Endothelial cell of umbilical vein (primary cell): ENCODE data around the gene COQ9. TPM values are rescaled to one million over a fixed set of nuclear protein-coding genes. Genes with fewer than 3 reads are reported as not detected.

Experiments used
- BruUV-seq: library from RNA; stranded (reverse); fragments of 400-500 nt; replicated peaks from 2 replicates; lab custom pipeline; 2021; lab: Mats Ljungman, UMichigan
- CTCF ChIA-PET: fragments of 300-600, 350-600 bp; sonication (Branson Sonifier 250); formaldehyde crosslinking; loops from one replicate; lab custom pipeline; 2021; ENCODE audit warnings: antibody characterized with exemption, inconsistent platforms; lab: Charles Lee
- POLR2A ChIA-PET: fragments of 300-600, 350-600 bp; sonication (Branson Sonifier 250); formaldehyde crosslinking; loops from one replicate; lab custom pipeline; 2021; ENCODE audit warnings: antibody characterized with exemption, inconsistent platforms; lab: Charles Lee
- DNase-seq: peaks from one replicate; pipeline ENCODE4 v3.0.0-alpha.2; 2011; ENCODE audit warnings: low read depth, low spot score
- FAIRE-seq: peaks from 2 replicates; lab custom pipeline; 2011; peaks lifted over from hg19 to GRCh38; lab: Jason Lieb, UNC
- H2AFZ ChIP-seq: 2 replicates; pipeline ENCODE4 v1.6.0; 2012; ENCODE audit warnings: low read depth, low read length, control low read depth, inconsistent platforms
- H3K27ac ChIP-seq: 2 replicates; pipeline ENCODE4 v1.5.1; 2011; ENCODE audit warnings: low read depth, mild to moderate bottlenecking, control low read depth, low read length, moderate library complexity; ENCODE audit not compliant: insufficient read depth
- H3K27me3 ChIP-seq, 2 experiments: 2 replicates each; pipeline versions ENCODE4 v1.6.0 to v1.6.1; 2011; ENCODE audit warnings: low read length in 2 of 2, mixed read lengths in 1 of 2; ENCODE audit not compliant: control insufficient read depth in 2 of 2, insufficient read depth in 2 of 2
- H3K36me3 ChIP-seq, 2 experiments: 2 replicates in 1 of 2; 3 replicates in 1 of 2; pipeline ENCODE4 v1.5.1; 2011; ENCODE audit warnings: low read length in 2 of 2, mild to moderate bottlenecking in 1 of 2, moderate library complexity in 1 of 2; ENCODE audit not compliant: control insufficient read depth in 2 of 2, insufficient read depth in 2 of 2; ENCODE audit errors: extremely low read depth in 1 of 2
- H3K4me1 ChIP-seq: 3 replicates; pipeline ENCODE4 v1.5.1; 2011; ENCODE audit warnings: mild to moderate bottlenecking, low read length; ENCODE audit not compliant: control insufficient read depth, insufficient read depth; ENCODE audit errors: extremely low read depth
- H3K4me2 ChIP-seq: 2 replicates; pipeline ENCODE4 v1.6.1; 2011; ENCODE audit warnings: low read length, control low read depth, mixed read lengths; ENCODE audit not compliant: insufficient read depth
- H3K4me3 ChIP-seq, 3 experiments: fragments of 200-600 bp in 1 of 3; sonication (generic), shearing (Covaris generic) in 1 of 3; replicated peaks in 1 of 3; 2 replicates each; pipeline ENCODE4 v1.5.1; 2011 to 2016; ENCODE audit warnings: control low read depth in 3 of 3, low read length in 3 of 3, mild to moderate bottlenecking in 2 of 3, inconsistent platforms in 1 of 3, low read depth in 1 of 3, moderate library complexity in 1 of 3; ENCODE audit not compliant: insufficient read depth in 1 of 3
- H3K79me2 ChIP-seq: 2 replicates; pipeline ENCODE4 v1.6.0; 2012; ENCODE audit warnings: low read length, inconsistent platforms; ENCODE audit not compliant: control insufficient read depth, insufficient read depth
- H3K9ac ChIP-seq: replicated peaks from 2 replicates; pipeline ENCODE3; 2011; ENCODE audit warnings: low read length, control low read depth; ENCODE audit not compliant: insufficient read depth; ENCODE audit errors: extremely low read depth
- H3K9me1 ChIP-seq: replicated peaks from 3 replicates; pipeline ENCODE4 v1.6.0; 2011; ENCODE audit warnings: mild to moderate bottlenecking, low read length; ENCODE audit not compliant: control insufficient read depth, insufficient read depth; ENCODE audit errors: extremely low read depth
- H3K9me3 ChIP-seq: replicated peaks from 2 replicates; pipeline ENCODE4 v1.5.1; 2012; ENCODE audit warnings: low read length, inconsistent platforms; ENCODE audit not compliant: control insufficient read depth, insufficient read depth
- H4K20me1 ChIP-seq: replicated peaks from 2 replicates; pipeline ENCODE3; 2011; ENCODE audit warnings: mild to moderate bottlenecking, low read length; ENCODE audit not compliant: control insufficient read depth, insufficient read depth; ENCODE audit errors: extremely low read depth
- EZH2 ChIP-seq: IDR thresholded peaks from 2 replicates; pipeline ENCODE4 v1.6.1; 2012; ENCODE audit warnings: borderline replicate concordance, low read depth, mild to moderate bottlenecking, moderate library complexity, low read length, inconsistent platforms; ENCODE audit not compliant: severe bottlenecking
- FOS ChIP-seq: IDR thresholded peaks from 2 replicates; pipeline ENCODE4 v1.6.1; 2011; ENCODE audit warnings: mild to moderate bottlenecking, low read length, moderate library complexity, borderline replicate concordance; ENCODE audit not compliant: insufficient read depth
- GATA2 ChIP-seq: IDR thresholded peaks from 2 replicates; pipeline ENCODE4 v1.7.0; 2011; ENCODE audit warnings: low read depth, mild to moderate bottlenecking, moderate library complexity, mixed read lengths, low read length; ENCODE audit not compliant: insufficient read length, insufficient read depth
- JUN ChIP-seq: IDR thresholded peaks from 2 replicates; pipeline ENCODE4 v1.6.1; 2011; ENCODE audit warnings: borderline replicate concordance, low read depth; ENCODE audit not compliant: insufficient read length, insufficient read depth
- MYC ChIP-seq: IDR thresholded peaks from one replicate; pipeline ENCODE4 v1.6.1; 2011; ENCODE audit warnings: mild to moderate bottlenecking, low read depth, low read length
- POLR2A ChIP-seq: IDR thresholded peaks from 2 replicates; pipeline ENCODE4 v1.6.1; 2012; ENCODE audit warnings: low read depth, mild to moderate bottlenecking, control low read depth, low read length
- POLR2AphosphoS5 ChIP-seq: IDR thresholded peaks from 2 replicates; pipeline ENCODE4 v1.6.1; 2012; ENCODE audit warnings: low read depth, mild to moderate bottlenecking, control low read depth, low read length, moderate library complexity; ENCODE audit not compliant: insufficient read depth
- dilution Hi-C: fragments of 300-500 bp; cut with MboI; formaldehyde crosslinking; loops from one replicate; pipeline ENCODE4 v1.15.0; 2019; ENCODE audit warnings: low sequenced_read_pairs; ENCODE audit not compliant: extremely low pct_ligation_motif_present
- intact Hi-C: fragments of 100-400 bp; cut with micrococcal nuclease; formaldehyde crosslinking; loops from one replicate; pipeline ENCODE4 v1.10.0; 2022
- polyA plus RNA-seq, 4 experiments: library from polyadenylated mRNA; depleted of rRNA in 3 of 4; stranded (reverse) in 3 of 4; unstranded in 1 of 4; fragments of >200 nt; gene quantifications; 2 replicates each; pipeline versions ENCODE4 v1.2.1 to v1.2.3, GENCODE V29; 2011 to 2012; ENCODE audit warnings: missing spikeins in 1 of 4
- total RNA-seq: library from RNA; stranded (reverse); gene quantifications from 2 replicates; pipeline ENCODE4 v1.2.3, GENCODE V29; 2021
- TF ChIP-seq, protein P1 (sequence below), 2 donors: IDR thresholded peaks; 1 replicate in 1 of 2; 2 replicates in 1 of 2; pipeline ENCODE4 v1.5.1; 2011; ENCODE audit warnings: low read length in 2 of 2, mild to moderate bottlenecking in 2 of 2, moderate library complexity in 2 of 2, control low read depth in 1 of 2, inconsistent platforms in 1 of 2, low read depth in 1 of 2; ENCODE audit not compliant: insufficient read depth in 1 of 2; ENCODE audit errors: extremely low read depth in 1 of 2
- TF ChIP-seq, protein P2 (sequence below): IDR thresholded peaks from 2 replicates; pipeline ENCODE4 v1.6.1; 2011; ENCODE audit not compliant: insufficient read depth, insufficient read length

The COQ9 gene
- total and polyA plus RNA-seq, 2 donors (not counting 3 experiments of a cell fraction or from before 2014, with no cell fraction given): 42.5 to 78.3 TPM

DNA sequence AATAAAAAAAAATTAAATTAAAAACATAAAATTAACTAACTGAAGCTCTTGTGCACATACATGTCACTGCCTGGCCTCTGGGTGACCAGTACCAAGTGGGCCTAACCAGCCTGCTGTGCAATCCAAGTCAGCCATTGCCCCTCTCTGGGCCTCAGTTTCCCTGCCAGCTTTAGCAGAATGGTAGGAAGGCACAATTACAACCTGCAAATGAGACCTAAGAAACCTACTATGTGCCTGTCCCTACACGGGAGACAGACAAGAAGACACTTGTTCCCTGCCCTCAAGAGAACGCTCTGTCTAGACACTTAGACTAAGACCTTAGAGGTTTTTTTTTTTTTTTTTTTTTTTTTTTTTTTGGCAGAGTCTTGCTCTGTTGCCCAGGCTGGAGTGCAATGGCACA is 1.8 kb upstream of the COQ9 start:
- CTCF ChIA-PET: no interaction called here

More for the DNA sequence above, 1.8 kb upstream of the COQ9 start:
- intact Hi-C loops (no loop called here), dilution Hi-C loops (no loop called here)
- TF ChIP-seq POLR2A (no peak), EZH2 (no peak), MYC (no peak), GATA2 (no peak), JUN (no peak), POLR2AphosphoS5 (no peak), FOS (no peak)
- TF ChIP-seq, protein P1, sequence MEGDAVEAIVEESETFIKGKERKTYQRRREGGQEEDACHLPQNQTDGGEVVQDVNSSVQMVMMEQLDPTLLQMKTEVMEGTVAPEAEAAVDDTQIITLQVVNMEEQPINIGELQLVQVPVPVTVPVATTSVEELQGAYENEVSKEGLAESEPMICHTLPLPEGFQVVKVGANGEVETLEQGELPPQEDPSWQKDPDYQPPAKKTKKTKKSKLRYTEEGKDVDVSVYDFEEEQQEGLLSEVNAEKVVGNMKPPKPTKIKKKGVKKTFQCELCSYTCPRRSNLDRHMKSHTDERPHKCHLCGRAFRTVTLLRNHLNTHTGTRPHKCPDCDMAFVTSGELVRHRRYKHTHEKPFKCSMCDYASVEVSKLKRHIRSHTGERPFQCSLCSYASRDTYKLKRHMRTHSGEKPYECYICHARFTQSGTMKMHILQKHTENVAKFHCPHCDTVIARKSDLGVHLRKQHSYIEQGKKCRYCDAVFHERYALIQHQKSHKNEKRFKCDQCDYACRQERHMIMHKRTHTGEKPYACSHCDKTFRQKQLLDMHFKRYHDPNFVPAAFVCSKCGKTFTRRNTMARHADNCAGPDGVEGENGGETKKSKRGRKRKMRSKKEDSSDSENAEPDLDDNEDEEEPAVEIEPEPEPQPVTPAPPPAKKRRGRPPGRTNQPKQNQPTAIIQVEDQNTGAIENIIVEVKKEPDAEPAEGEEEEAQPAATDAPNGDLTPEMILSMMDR (IDR thresholded peaks at IDR 0.05; ENCODE audit: extremely low read depth in 1 of 2, insufficient read depth in 1 of 2, low read depth in 1 of 2, low read length in 2 of 2): no peak
- TF ChIP-seq, protein P2, sequence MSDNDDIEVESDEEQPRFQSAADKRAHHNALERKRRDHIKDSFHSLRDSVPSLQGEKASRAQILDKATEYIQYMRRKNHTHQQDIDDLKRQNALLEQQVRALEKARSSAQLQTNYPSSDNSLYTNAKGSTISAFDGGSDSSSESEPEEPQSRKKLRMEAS: no peak
- Histone ChIP-seq H3K27ac (no peak overlapping the region), H3K4me1 (peaks cover 12% of the 10 kb centered on the region), H2AFZ (no peak overlapping the region), H3K4me3 (no peak overlapping the region), H3K9me3 (no peaks in the 10 kb centered on the region), H3K36me3 (no peaks in the 10 kb centered on the region), H3K27me3 (no peaks in the 10 kb centered on the region), H3K9me1 (no peaks in the 10 kb centered on the region), H3K79me2 (peaks cover 70% of the 10 kb centered on the region), H3K9ac (no peak overlapping the region), H4K20me1 (no peaks in the 10 kb centered on the region), H3K4me2 (no peak overlapping the region)
- no peak for DNase-seq
- BruUV-seq: no TSS peak
- POLR2A ChIA-PET: no interaction called here
- FAIRE-seq: no peak
